Panc1 (cell line): ENCODE measurements around the gene SLC6A1. TPM values are rescaled to one million over a fixed set of nuclear protein-coding genes. Genes with fewer than 3 reads are reported as not detected.

Source experiments
- ATAC-seq: fragments of 200-7000 bp; cut with Tn5 transposase; 2 replicates; pipeline ENCODE4 v1.9.1; 2020; ENCODE audit warnings: mild to moderate bottlenecking, moderate library complexity
- BruUV-seq: library from RNA; stranded (reverse); fragments of 400-500 nt; replicated peaks from 2 replicates; lab custom pipeline; 2021; lab: Mats Ljungman, UMichigan
- CTCF ChIA-PET: fragments of 300-600 bp; sonication (Branson Sonifier 250); formaldehyde crosslinking; loops from one replicate; lab custom pipeline; 2022; ENCODE audit warnings: antibody characterized with exemption; lab: Charles Lee
- POLR2A ChIA-PET: fragments of 300-600 bp; sonication (Branson Sonifier 250); formaldehyde crosslinking; loops from one replicate; lab custom pipeline; 2022; ENCODE audit warnings: antibody characterized with exemption; lab: Charles Lee
- DNase-seq: peaks from one replicate; pipeline ENCODE4 v3.0.0-alpha.2; 2010; ENCODE audit warnings: low read depth, low spot score
- H3K27ac ChIP-seq: 2 replicates; pipeline ENCODE4 v1.5.1; 2011; ENCODE audit warnings: mild to moderate bottlenecking, low read length, inconsistent platforms
- H3K27me3 ChIP-seq: fragments of 200-500 bp; sonication (Bioruptor generic); 2 replicates; pipeline ENCODE4 v1.6.0; 2014; ENCODE audit warnings: low read length, inconsistent platforms; ENCODE audit not compliant: control insufficient read depth, insufficient read depth
- H3K36me3 ChIP-seq: fragments of 200-500 bp; sonication (Bioruptor generic); 2 replicates; pipeline ENCODE4 v1.5.1; 2014; ENCODE audit warnings: inconsistent platforms, mild to moderate bottlenecking, low read length, moderate library complexity; ENCODE audit not compliant: control insufficient read depth, insufficient read depth
- H3K4me1 ChIP-seq: 2 replicates; pipeline ENCODE4 v1.5.1; 2011; ENCODE audit warnings: inconsistent platforms, mild to moderate bottlenecking, low read length, moderate library complexity; ENCODE audit not compliant: control insufficient read depth, insufficient read depth
- H3K4me3 ChIP-seq, 2 experiments: 2 replicates each; pipeline ENCODE4 v1.5.1; 2011 to 2012; ENCODE audit warnings: low read depth in 2 of 2, low read length in 2 of 2, mild to moderate bottlenecking in 2 of 2, inconsistent platforms in 1 of 2, moderate library complexity in 1 of 2
- H3K9me3 ChIP-seq: fragments of 200-500 bp; sonication (Bioruptor generic); 2 replicates; pipeline ENCODE4 v1.5.1; 2014; ENCODE audit warnings: low read depth, mild to moderate bottlenecking, inconsistent platforms, low read length, moderate library complexity; ENCODE audit not compliant: control insufficient read depth, insufficient read depth
- CTCF ChIP-seq: fragments of 450-650 bp; IDR thresholded peaks from 2 replicates; pipeline ENCODE4 v1.5.1; 2017; ENCODE audit warnings: mild to moderate bottlenecking
- POLR2AphosphoS5 ChIP-seq: IDR thresholded peaks from 2 replicates; pipeline ENCODE4 v1.6.1; 2012; ENCODE audit warnings: mild to moderate bottlenecking, low read depth, low read length, moderate library complexity
- REST ChIP-seq, 2 experiments: IDR thresholded peaks; 2 replicates each; pipeline ENCODE4 v1.6.1; 2011 to 2012; ENCODE audit warnings: low read depth in 2 of 2, control low read depth in 1 of 2, low read length in 1 of 2, mild to moderate bottlenecking in 1 of 2, moderate library complexity in 1 of 2; ENCODE audit not compliant: insufficient read depth in 1 of 2
- SIN3A ChIP-seq: IDR thresholded peaks from 2 replicates; pipeline ENCODE4 v1.6.1; 2012; ENCODE audit warnings: low read depth, mild to moderate bottlenecking, low read length, moderate library complexity, borderline replicate concordance; ENCODE audit not compliant: insufficient read depth
- TCF7L2 ChIP-seq: IDR thresholded peaks from 2 replicates; pipeline ENCODE4 v1.6.1; 2011; ENCODE audit warnings: mild to moderate bottlenecking, low read depth, low read length, inconsistent platforms
- in situ Hi-C: cut with HindIII; loops from 2 replicates; pipeline ENCODE4 v1.10.0; 2016; ENCODE audit warnings: low sequenced_read_pairs, low pct_unique_long_range_greater_than_20kb
- intact Hi-C: fragments of 100-400 bp; cut with micrococcal nuclease; formaldehyde crosslinking; loops from one replicate; pipeline ENCODE4 v1.10.0; 2022; ENCODE audit not compliant: unreplicated experiment
- total RNA-seq: library from RNA; stranded (reverse); gene quantifications from one replicate; pipeline ENCODE4 v1.2.1, GENCODE V29; 2021; ENCODE audit not compliant: unreplicated experiment

The SLC6A1 gene
- total RNA-seq, 1 experiment from 2014 or later: not detected

- TF ChIP-seq CTCF (no peak), POLR2AphosphoS5 (no peak), TCF7L2 (no peak), SIN3A (no peak), REST (IDR thresholded peaks at IDR 0.05; ENCODE audit: insufficient read depth in 1 of 2, low read depth in 2 of 2, low read length in 1 of 2) (no peak)
- ATAC-seq (no peak), DNase-seq (no peak)
- no TSS peak for BruUV-seq
- Histone ChIP-seq H3K9me3 (no peaks in the 10 kb centered on the region), H3K27ac (no peak overlapping the region), H3K27me3 (no peaks in the 10 kb centered on the region), H3K4me3 (no peak overlapping the region), H3K4me1 (no peaks in the 10 kb centered on the region), H3K36me3 (no peaks in the 10 kb centered on the region)
- ChIA-PET POLR2A (no interaction called here), CTCF (no interaction called here)
- in situ Hi-C loops (no loop called here), intact Hi-C loops (no loop called here)
Observed at GRCh38 chr3:10974131-10974530, 18.4 kb upstream of the SLC6A1 start.

- Histone ChIP-seq H3K27me3 (no peaks in the 10 kb centered on the region), H3K4me3 (no peak overlapping the region), H3K9me3 (no peaks in the 10 kb centered on the region), H3K4me1 (no peaks in the 10 kb centered on the region), H3K27ac (no peak overlapping the region), H3K36me3 (no peaks in the 10 kb centered on the region)
- TF ChIP-seq TCF7L2: no peak
- no TSS peak for BruUV-seq
- ATAC-seq (no peak), DNase-seq (no peak)
- in situ Hi-C loops: no loop called here
- intact Hi-C loops: no loop called here
- ChIA-PET CTCF (no interaction called here), POLR2A (interaction anchor here (0.6 kb wide), 1 partner anchor 18 kb away, joined by 4 read pairs; the partner anchor contains the start of gene SLC6A1)
Observed at GRCh38 chr3:10974746-10975375, 17.7 kb upstream of the SLC6A1 start.

GRCh38 chr3:10975695-10976234 lies 16.8 kb upstream of the SLC6A1 start:
- BruUV-seq: no TSS peak
- TF ChIP-seq TCF7L2 (no peak), POLR2AphosphoS5 (no peak), SIN3A (no peak), CTCF (no peak)
- H3K4me1 ChIP-seq: no peaks in the 10 kb centered on the region
- intact Hi-C loops (no loop called here), in situ Hi-C loops (no loop called here)
- no peak overlapping the region for H3K4me3 ChIP-seq
- no peaks in the 10 kb centered on the region for H3K36me3 ChIP-seq
- POLR2A ChIA-PET: no interaction called here
- ATAC-seq (no peak), DNase-seq (no peak)
- H3K27ac ChIP-seq: no peak overlapping the region
- CTCF ChIA-PET: no interaction called here
- no peaks in the 10 kb centered on the region for H3K27me3 ChIP-seq
- H3K9me3 ChIP-seq: no peaks in the 10 kb centered on the region
